ENCODE measurements around the gene EFNB2.

Gene EFNB2

GRCh38 chr13:106513025-106513983 is 22.2 kb downstream of the EFNB2 start:
- DNase-seq (ENCODE audit: low read depth) = no peak
- no peak overlapping the region for H3K4me3 ChIP-seq (ENCODE audit: low read depth, low read length)
- TF ChIP-seq CTCF (IDR thresholded peaks at IDR 0.05; ENCODE audit: control insufficient read depth, extremely low read depth, insufficient read depth) = no peak

GRCh38 chr13:106507560-106508274 is 27.7 kb downstream of the EFNB2 start:
- DNase-seq (ENCODE audit: low read depth) = no peak
- H3K4me3 ChIP-seq (ENCODE audit: low read depth, low read length) = no peak overlapping the region
- TF ChIP-seq CTCF (IDR thresholded peaks at IDR 0.05; ENCODE audit: control insufficient read depth, extremely low read depth, insufficient read depth) = no peak

GRCh38 chr13:106506286-106506685 is 29.2 kb downstream of the EFNB2 start:
- H3K4me3 ChIP-seq (ENCODE audit: low read depth, low read length) = no peak overlapping the region
- no peak for TF ChIP-seq CTCF (IDR thresholded peaks at IDR 0.05; ENCODE audit: control insufficient read depth, extremely low read depth, insufficient read depth)
- DNase-seq (ENCODE audit: low read depth) = no peak

- TF ChIP-seq CTCF (IDR thresholded peaks at IDR 0.05; ENCODE audit: control insufficient read depth, extremely low read depth, insufficient read depth) = no peak
- H3K4me3 ChIP-seq (ENCODE audit: low read depth, low read length) = no peak overlapping the region
- no peak for DNase-seq (ENCODE audit: low read depth)
These were observed 29.7 kb downstream of the EFNB2 start for GRCh38 chr13:106505732-106506131.

GRCh38 chr13:106505295-106505694 is 30.2 kb downstream of the EFNB2 start:
- no peak for TF ChIP-seq CTCF (IDR thresholded peaks at IDR 0.05; ENCODE audit: control insufficient read depth, extremely low read depth, insufficient read depth)
- no peak for DNase-seq (ENCODE audit: low read depth)
- no peak overlapping the region for H3K4me3 ChIP-seq (ENCODE audit: low read depth, low read length)

GRCh38 chr13:106503730-106504453 is 31.6 kb downstream of the EFNB2 start:
- no peak for TF ChIP-seq CTCF (IDR thresholded peaks at IDR 0.05; ENCODE audit: control insufficient read depth, extremely low read depth, insufficient read depth)
- DNase-seq (ENCODE audit: low read depth) = no peak
- no peak overlapping the region for H3K4me3 ChIP-seq (ENCODE audit: low read depth, low read length)
